Stimulated activated CD4-positive, alpha-beta T cell treated with anti-CD3 and anti-CD28 coated beads, Interleukin-4, amount 100 ng/mL, for 1 hour (primary cell): ENCODE measurements around the gene EXOC3L4.
"Not testable (repeated sequence)": the region's sequence is repeated elsewhere in the genome, so short reads cannot be mapped to it uniquely, and the experiment has no call there.

ENCODE experiments used
- DNase-seq: peaks from one replicate; pipeline ENCODE4 v3.0.0-alpha.2; 2020

The EXOC3L4 gene

DNA sequence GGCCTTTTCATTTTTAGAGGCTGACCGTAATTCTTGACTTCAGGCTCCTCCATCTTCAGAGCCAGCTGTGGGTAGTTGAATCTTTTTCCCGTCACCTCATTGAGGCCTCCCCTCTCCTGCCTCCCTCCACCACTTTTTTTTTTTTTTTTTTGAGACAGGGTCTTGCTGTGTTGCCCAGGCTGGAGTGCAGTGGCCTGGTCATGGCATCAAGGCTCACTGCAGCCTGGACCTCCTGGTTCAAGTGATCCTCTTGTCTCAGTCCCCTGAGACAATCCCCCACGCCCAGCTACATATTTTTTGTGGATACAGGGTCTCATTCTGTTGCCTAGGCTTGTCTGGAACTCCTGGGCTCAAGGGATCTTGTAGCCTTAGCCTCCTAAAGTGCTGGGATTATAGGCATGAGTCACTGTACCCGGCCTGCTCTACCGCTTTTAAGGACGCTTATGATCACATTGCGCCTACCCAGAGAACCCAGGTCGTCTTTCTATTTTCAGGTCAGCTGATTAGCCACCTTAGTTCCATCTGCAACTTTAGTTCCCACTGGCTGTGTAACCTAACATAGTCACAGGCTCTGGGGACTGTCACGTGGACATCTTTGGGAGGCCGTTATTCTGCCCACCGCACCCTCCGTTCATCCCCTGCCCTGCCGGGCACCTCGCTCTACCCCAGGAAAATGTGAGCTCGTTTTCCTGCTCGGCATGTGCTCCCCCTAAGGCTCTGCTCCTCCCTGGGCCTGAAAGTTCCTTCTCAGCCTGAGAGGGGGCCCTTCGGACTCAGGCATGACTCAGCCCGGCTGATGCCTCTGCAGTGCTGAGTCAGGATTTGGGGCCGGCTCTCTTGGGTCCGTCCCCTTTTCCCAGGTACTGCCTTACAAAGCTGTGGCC is 42.1 kb downstream of the EXOC3L4 start:
- DNase-seq = no peak

DNA sequence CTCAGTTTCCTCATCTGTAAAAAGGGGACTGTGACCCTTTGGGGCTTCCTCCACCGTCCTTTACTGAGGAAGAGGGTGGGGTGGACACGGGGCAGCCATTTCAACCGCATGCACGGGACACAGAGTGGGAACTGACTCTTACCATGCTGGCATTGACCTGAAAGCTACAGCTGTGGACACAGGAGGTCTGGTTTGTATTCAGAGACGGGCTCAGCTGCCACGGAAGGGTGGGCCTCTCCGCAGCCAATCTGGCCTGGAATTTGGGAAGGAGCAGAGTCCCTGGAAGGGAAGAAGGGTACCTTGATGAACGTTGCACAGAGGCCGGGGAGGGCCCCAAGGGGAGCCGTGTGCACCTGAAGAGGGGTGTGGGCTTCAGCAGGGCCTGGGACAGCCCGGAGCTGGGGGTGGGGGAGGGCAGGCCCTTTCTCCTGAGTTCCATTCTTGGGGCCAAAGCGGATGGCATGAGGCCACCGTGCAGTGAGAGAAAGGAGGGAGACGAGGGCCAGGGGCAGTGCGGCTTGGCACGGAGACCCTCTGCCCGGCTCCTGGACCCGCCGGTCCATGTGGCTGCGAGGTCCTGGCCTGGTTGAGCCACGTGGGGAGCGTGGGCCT is 43.3 kb downstream of the EXOC3L4 start:
- DNase-seq = no peak

DNA sequence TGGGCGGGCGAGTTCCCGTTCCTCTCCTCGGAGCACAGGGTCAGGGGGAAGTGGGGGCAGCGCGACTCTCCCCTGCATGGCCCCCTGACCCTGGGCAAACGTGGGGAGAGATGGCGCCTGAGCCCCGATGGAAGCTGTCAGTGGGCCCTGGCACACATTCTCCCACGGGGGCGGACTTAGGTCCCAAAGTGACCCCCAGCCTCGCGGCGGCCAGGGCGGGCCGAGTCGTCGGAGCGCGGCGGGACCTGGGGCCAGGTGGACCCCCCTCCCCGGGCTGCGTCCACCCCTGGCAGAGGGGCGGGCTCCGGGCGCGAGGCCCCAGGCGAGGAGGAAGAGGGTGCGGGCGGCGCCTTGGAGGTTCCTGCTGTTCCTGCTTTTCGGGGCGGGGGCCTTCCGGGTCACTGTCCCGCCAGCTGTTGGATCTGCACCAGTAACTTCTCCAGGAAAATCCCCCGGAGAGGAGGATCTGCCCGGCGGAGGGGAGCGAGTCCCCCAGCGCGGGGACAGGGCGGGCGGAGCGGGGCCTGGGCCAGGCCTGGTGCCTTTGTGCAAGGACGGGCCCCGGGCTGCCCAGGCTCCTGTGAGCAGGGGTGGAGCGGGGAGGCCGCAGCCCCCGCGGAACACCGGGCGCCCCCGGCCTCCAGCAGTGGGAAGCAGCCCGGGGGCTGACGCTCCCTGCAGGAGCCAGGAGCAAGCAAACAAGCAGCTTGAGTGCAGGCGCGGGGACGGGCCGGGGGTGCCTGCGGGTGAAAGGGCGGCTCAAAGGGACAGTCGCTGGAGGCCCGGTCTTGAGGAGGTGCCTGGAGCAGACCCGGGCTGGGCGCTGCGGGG is 44.0 kb downstream of the EXOC3L4 start:
- DNase-seq = no peak

DNA sequence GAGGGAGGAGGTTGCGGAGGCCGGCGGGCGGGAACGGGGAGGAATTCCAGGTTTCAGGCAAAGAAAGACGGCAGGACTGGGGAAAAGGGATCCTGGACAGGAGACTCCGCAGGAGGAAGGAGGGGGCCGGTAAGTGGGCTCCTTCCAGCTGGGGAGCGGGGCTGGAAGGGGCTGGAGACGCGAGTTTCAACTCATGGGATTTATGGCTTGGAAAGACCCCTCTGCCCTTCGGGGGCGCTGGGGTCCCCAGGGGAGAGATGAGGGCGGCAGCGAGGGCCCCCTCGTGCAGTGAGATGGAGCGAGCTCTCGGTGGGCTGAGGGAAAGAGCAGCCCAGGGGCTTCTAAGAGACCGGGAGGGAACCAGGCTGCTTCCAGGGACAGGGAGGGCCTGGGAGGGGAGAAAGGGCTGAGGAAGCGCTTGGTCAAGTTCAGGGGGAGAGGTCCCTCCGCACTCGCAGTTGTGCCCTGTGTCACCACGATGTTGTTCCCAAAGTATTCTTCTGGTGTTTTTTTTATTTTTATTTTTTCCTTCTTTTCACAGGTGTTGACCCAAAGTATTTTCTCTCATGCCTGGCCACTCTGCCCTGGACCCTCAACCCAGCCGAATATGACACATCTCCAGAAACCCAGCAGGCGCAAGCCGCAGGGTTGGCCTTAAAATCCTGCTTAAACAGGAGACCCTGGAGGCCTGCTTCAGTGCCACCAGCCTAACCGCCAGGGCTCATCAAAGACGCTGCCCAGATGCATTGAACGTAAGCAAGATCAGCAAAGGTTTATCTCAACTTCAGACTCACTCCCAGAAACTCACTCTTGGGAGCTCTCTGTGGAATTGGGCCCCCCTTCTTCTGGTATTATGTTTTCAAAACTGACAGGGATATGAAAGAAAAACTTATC is 44.9 kb downstream of the EXOC3L4 start:
- no peak for DNase-seq

DNA sequence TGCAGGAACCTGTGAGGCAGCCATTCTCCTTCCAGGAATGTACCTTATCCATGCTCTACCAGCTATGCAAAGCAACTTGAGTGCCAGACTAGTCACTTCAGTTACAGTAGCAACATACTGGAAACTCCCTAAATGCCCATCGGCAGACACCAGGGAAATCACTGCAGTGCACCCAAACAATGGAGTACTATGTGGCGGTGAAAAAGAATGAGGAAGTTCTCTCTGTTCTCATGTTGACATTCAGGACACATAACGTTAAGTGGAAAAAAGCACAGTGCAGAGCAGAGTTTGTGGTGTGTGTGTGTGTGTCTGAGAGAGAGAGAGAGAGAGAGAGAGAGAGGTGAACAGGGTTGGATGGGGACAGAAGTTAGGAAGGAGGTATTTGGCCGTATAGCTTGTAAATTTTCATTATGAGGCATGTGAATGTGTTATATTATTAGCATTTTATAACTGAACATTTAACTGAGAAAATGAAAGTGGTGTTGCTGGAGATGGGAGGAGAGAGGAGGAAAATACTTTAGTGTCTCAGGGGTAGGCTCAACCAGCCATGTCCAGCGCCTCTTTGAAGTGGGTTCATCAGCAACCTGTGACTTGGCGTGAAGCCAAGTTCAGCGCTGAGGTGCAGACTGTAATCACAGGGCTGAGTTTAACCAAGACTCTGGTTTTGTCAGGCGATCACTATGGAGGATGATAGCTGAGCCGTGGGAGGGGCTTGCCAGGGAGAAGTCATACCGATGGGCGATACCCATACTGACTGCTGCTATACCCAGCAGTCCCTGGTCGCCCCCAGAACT is 46.0 kb downstream of the EXOC3L4 start:
- no peak for DNase-seq

DNA sequence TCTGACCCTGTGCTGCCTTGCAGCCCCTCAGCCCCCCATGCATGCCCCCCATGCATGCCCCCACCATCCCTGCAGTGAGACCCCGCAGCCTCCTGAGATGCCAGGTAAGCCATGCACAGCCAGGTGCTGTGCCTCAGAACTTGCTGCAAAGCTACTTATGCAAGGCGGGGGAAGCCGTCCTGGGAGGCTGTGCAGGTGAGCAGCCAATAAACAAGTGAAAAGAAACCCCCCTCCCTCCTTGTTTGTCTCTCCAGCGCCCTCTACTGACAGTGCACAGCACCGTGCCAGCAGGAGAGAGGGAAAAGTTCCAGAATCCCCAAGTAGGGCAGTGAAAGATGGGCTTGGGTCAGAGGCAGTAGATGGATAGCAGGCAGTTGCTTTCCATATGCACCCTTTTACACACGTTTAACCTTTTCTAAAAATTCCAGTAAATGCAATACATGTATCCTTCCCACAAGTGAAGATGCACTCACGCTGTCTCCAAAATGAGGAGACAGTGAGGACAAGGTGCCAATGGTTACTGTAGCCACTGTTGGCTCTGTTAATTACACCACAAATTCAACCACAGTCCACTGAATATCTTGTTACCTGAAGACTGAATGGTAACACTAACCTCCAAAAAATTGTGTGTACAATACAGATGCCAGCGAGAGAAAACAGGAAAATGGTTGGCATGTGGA is 46.7 kb downstream of the EXOC3L4 start:
- peak; percentile 21 for DNase-seq

DNA sequence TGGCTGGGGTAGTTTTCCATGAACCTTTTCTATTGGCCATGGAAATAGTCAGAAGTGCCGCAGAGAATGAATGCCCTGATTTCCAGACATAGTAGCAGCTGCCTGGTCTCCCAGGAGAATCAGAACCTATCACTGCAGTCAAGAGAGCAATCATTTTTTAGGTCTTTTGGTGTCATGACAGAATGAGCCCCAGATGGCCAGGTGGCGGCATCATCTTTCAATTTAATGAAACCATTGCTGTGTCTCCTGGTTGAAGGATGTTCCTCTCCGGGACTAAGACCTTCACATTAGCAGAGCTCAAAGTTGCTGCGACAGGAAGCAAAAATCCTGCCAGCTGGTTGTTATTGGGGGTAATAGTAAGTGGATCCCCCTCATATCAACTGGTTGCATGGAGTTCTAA is 47.5 kb downstream of the EXOC3L4 start:
- no peak for DNase-seq

DNA sequence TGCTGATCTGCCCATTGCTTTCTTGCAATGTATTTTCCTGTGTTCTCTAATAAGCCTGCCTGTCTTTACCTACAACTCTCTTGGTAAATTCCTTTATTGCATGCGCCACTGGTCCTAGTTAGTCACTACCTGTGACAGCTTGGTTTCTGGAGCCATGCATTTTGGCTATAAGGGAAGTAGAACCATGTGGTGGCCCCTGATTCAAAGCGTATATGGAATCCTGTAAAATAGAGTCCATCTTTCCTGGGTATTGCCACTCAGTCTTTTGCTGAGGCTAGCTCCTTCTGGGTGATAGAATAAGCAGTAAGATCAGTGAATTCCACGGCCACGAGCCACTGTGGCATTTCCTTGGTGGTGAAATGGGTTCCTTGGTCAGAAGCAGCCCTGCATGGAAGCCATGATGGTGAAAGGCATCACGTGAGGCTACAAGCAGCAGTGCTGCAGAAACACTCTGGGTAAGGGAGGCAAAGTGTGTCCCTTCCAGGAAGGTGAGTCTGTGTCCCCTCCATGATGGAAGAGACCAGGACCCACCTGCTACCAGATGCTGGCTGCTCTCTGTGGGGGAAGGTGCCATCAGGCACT is 48.3 kb downstream of the EXOC3L4 start:
- DNase-seq = no peak

DNA sequence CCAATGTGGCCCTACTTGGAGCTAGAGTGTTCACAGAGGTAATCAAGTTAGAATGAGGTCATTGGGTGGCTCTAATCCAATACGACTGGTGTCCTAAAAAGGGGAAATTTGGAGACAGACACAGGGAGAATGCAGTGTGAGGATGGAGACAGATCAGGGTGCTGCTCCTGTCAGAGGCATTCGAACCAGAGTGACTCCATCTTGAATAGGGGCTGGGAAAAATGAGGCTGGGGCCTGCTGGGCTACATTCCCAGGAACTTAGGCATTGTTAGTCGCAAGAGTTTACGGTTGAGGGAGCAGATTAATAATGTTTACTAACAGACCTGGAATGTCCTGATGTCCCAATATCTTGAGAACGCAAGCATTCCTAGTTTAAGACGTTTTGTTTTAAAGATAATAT is 49.0 kb downstream of the EXOC3L4 start:
- DNase-seq = no peak

DNA sequence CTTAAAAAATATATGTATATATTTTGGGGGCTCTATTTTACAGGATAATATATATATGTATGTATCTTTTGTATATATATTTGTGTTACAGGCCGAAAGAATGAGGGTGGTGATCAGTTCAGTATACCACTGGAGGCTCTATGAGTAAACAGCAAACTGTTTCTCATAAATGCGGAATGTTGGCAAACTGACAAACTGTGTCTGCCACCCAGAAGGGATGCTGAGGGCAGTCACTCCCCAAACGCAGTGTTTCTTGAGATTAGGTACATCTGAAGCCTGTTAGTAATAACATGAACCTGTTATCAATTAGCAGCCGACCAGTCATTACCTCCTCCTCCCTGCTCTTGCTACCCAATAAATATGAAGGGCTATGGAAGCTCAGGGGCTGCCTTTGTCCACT is 49.6 kb downstream of the EXOC3L4 start:
- no peak for DNase-seq

DNA sequence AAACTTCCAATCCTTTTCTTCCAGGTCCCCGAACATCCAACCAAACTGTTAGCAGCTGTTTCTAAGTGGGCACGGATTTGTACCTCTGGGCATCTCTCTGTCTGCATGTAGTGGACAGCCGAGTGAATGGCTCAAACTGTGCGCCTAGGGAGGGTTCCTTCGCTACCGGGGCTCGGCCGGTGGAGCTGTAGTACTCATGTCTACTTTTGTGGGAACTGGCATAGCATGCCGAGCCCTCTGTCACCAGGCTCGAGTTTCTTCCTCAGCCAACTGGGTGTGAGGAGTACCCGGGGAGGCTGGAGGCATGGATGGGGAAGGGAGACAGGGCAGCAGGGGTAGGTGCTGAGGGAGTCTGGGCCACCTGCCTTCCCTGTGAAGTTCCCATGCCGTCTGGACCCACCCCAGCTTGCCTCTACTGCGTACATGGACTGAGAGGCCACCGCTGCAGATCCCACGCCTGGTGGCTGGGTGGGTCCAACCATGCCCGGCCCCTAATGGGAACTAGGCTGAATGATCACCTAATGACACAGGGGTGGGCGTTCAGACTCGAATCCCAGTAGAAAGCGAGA is 51.7 kb downstream of the EXOC3L4 start:
- no peak for DNase-seq

DNA sequence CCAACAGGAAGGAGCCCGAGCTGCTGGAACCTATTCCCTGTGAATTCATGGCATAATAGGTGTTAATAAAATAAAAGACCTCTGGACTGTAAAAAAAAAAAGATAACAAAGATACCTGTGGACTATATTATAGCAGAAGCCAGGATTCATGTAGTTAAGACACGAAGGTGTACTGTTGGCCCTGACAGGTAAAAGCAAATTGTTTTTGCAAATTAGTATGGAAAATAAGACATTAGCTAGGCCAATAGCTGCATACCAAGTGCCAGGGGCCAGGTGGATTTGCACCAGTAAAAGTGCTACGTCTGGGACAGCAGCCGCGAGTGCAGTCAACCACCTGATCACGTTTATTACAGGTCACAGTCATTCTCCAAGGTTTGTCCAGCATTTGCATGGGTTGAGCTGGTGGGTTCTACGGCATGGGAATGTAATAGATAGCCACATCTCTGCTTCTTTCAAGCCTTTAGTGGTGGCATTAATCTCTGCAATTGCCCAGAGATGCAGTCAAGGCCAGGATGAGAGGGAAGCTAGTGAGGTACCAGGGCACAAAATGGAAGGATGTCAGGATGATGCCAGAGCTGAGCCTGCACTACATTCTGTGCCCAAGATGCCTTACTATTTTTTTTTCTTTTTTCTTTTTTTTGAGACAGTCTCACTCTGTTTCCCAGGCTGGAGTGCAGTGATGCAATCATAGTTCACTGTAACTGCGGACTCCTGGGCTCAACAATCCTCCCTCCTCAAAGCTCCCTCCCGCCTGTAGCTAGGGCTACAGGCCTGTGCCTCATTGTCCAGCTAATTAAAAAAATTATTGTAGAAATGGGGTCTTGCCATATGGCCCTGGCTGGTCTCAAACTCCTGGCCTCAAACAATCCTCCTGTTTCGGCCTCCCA is 55.1 kb downstream of the EXOC3L4 start:
- no peak for DNase-seq

DNA sequence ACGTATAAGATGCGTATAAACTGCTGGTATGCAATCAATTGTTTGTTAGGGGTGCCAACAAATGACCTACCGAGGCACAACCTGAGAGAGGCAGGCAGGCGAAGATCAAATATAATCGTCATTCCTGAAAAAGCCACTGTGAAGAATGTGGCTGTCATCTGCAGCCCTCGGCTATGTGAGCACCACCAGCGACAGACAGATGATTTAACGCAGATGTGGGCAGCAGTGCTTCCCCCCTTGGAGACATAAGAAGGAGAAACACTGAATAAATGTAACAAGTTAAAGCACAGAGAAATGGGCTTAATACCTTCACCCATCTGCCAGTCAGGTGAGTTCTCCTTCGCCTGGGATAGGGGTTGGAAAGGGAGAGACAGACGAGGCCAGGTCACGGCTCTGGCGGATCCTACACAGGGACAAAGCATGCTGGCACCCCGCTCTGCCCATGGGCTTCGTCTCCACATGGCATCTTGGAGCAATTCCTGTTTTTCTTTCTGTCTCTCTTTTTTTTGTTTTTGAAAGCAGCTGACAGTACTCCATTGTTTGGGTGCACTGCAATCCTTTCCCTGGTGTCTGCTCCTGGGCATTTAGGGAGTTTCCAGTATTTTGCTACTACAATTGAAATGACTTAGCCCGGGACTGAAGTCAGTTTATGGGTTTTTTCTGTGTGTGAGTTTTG is 56.9 kb downstream of the EXOC3L4 start:
- no peak for DNase-seq

DNA sequence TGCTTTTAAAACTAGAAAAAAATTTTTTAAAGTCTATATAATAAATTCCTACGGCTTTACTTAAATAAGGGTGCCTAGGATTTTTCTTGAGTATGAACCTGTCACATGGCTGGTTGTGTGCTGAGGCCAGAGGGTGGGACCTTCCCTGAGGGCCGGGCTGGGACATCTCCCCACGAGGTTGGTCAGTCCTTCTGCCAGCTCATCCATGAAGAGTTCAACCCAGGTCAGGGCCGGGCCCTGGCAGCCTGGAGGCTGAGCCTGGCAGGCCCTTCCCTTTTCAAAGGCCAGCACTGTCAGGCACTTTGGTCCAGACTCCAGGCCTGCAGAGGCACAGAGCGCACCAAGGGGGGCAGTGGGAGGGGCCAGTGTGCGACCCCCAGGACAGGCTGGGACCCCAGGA is 60.5 kb downstream of the EXOC3L4 start:
- DNase-seq = no peak

DNA sequence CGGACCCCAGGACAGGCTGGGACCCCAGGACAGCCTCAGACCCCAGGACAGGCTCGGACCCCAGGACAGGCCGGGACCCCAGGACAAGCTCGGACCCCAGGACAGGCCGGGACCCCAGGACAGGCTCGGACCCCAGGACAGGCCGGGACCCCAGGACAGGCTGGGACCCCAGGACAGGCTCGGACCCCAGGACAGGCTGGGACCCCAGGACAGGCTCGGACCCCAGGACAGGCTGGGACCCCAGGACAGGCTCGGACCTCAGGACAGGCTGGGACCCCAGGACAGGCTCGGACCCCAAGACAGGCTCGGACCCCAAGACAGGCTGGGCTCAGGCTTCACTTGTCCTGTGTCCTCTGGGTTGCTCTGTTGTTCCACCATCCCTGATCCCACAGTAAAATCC is 60.9 kb downstream of the EXOC3L4 start:
- not testable (repeated sequence) for DNase-seq

DNA sequence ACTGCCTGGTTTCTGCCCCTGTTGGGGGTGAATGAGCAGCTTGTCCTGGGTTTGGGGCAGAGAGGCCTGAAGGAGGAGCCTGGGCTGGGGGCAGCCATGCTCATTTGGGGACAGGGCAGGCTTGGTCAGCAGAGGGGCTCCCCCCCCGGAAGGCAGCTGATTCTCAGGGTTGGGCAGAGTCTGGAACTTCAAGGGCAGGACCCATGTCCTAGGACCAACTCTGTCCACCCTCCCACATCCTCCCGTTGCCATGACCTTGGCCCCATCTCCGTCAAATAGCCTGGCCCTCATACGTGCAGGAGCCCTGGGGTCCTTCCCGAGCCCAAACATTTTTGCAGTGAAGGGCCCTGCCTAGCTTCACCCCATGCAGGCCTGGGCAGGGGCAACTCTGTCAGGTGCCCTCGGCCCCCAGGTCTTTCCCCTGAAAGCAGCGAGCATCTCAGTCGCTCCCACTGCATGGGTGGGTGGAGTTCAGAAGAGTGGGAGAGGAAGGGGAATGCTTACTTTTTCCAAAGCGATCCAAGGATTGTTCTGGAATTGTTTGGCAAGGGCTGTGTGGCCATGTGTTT is 61.4 kb downstream of the EXOC3L4 start:
- DNase-seq = no peak

DNA sequence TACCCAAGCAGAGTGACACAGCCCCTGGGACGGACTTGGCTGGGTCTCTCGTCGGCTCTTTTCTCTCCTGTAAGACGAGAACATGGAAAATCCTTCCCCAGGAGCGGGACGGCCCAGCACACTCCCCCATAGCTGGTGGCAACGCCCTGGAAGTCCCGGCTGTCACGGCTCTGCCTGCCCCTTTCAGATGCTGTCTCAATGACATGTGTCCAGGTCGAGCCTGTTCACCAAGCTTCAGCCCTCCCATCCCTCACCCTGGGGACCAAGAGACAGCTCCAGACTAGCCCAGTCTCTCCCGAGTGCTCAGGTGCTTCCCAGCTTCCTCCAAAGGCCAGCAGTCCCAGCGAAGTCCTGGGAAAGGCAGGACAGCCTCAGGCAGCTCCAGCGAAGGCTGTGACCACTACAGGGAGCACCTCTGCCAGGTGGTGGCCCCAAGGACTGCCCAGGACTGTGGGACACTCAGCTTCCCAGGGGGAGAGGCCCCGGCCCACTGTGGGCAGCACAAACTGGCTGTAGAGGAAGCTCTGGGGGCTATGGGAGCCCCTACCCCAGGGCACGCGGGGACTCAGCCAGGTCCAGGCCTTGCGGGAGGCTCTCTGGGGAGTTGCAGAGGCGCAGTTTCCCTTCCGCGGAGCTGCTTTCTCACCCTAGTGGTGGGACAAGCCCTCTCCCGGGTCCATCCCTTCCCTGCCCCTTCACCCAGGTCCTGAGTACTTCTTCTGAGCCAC is 62.3 kb downstream of the EXOC3L4 start:
- no peak for DNase-seq

DNA sequence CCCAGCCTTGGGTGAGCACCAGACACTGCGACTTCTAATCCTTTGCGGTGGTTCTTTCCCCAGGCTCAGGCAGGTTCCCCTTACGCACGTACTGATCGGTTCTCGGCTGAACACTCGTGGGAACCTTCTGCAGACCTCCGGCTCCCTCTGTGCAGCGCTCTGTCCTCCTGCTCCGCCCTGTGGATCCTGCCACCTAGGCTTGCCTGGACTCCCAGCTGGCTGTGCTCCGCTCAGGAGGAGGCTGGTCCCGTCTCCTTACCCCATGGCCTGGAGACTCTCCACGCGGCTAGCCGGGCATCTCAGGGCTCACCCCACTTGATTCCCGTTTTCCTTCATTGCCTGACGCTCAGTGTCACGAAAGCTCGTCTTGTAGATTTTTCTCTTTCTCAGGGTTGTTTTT is 63.4 kb downstream of the EXOC3L4 start:
- DNase-seq = no peak
